ENCODE measurements around the gene WNK2. TPM values are rescaled to one million over a fixed set of nuclear protein-coding genes. Genes with fewer than 3 reads are reported as not detected.

WNK2 gene
- total RNA-seq, 8 experiments from 2014 or later, result 0.77 to 34.3 (median 19.2) TPM

DNA sequence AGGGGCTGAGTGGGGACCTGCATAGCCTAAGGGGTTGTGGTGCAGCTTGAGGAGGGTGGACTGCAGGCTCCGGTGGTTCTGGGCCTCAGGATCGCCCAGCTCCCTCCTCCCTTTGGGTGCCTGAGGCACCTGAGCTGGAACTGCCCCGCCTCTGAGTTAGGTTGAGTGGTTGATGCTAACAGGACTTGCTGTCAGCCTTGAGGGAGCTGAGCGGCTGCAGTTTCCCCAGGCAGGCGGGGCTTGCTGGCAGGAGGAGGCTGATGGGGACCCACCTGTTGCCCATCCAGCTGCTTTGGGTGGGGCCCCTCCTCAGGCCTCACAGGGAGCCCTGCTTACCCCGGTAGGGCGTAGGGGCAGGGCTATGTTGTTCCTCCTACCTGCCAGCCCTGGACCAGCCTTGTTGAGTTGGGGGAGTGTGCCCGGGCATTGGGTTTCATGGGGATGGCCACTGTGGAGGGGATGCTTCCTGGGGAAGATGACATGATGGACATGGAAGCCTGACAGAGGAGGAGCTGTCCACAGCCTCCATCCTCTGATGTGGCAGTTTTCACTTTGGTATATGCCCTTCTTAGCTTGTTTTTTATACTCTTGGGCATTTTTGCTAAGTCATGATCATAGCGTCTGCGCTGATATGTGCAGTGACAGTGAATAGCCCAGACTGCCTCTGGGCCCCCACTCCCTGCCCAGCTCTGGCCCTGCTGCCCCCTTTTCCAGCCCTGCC is 14.3 kb downstream of the WNK2 start:
- H3K27ac ChIP-seq, result no peak overlapping the region
- WGBS, 10 experiments, result 63 to 86% (median 80%) methylated on average over 1 to 4 of the region's 10 CpGs; no CpG with 5 or more reads in 7 of the 10 experiments
- in situ Hi-C loops (cut with MboI; ENCODE audit: low pct_unique_long_range_greater_than_20kb in 2 of 9, low sequenced_read_pairs in 9 of 9, unreplicated experiment in 9 of 9), result loop anchor here in 1 of 9 experiments (25.0 kb wide), 1 partner anchor 264 kb away; the partner anchor contains the start of genes FAM120A and FAM120AOS
- peak in 1 of 8 experiments; percentile 16 for ATAC-seq (replicated peaks in 6 of 8)
- H3K4me3 ChIP-seq, result no peak overlapping the region
- H3K4me1 ChIP-seq (replicated peaks in 1 of 2), result peaks cover 37 to 43% of the 10 kb centered on the region in 2 donors

- H3K27ac ChIP-seq, result no peak overlapping the region
- ATAC-seq (replicated peaks in 6 of 8), result no peak
- in situ Hi-C loops (cut with MboI; ENCODE audit: low pct_unique_long_range_greater_than_20kb in 2 of 9, low sequenced_read_pairs in 9 of 9, unreplicated experiment in 9 of 9), result loop anchor here in 1 of 9 experiments (25.0 kb wide), 1 partner anchor 263 kb away; the partner anchor contains the start of genes FAM120A and FAM120AOS
Measured at GRCh38 chr9:93198838-93199625, 15.1 kb downstream of the WNK2 start.

DNA sequence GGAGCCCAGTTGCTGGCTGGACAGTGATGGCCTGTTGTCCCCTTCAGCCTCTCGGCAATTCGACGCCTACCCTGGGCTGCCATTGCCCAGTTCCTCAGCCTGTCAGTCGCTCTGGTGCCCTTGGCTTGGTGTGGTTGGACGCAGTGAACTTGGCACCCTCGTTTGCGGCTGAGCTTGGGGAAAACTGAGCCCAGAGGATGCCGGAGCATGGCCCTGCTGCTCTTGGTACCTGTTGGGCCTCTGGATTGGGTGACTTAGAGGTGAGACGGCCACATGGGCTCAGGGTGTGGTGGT is 16.5 kb downstream of the WNK2 start:
- in situ Hi-C loops (cut with MboI; ENCODE audit: low pct_unique_long_range_greater_than_20kb in 2 of 9, low sequenced_read_pairs in 9 of 9, unreplicated experiment in 9 of 9), result no loop called here
- Histone ChIP-seq H3K4me3 (no peak overlapping the region), H3K27ac (no peak overlapping the region), H3K4me1 (replicated peaks in 1 of 2) (peaks cover 42 to 46% of the 10 kb centered on the region in 2 donors)
- WGBS, 10 experiments, result 0 to 100% (median 63%) methylated on average over 1 to 7 of the region's 9 CpGs; no CpG with 5 or more reads in 4 of the 10 experiments
- ATAC-seq (replicated peaks in 6 of 8), result no peak

More at GRCh38 chr9:93198838-93199625, 15.1 kb downstream of the WNK2 start:
- 65 to 100% (median 100%) methylated on average over 2 to 4 of the region's 16 CpGs; no CpG with 5 or more reads in 7 of the 10 experiments for WGBS, 10 experiments
- peaks cover 37 to 43% of the 10 kb centered on the region in 2 donors for H3K4me1 ChIP-seq (replicated peaks in 1 of 2)
- no peak overlapping the region for H3K4me3 ChIP-seq

- Histone ChIP-seq H3K4me1 (replicated peaks in 1 of 2) (peaks cover 48 to 52% of the 10 kb centered on the region in 2 donors), H3K27ac (peak overlapping the region; percentile 26 to 55), H3K4me3 (no peak overlapping the region)
- in situ Hi-C loops (cut with MboI; ENCODE audit: low pct_unique_long_range_greater_than_20kb in 2 of 9, low sequenced_read_pairs in 9 of 9, unreplicated experiment in 9 of 9), result no loop called here
- WGBS, 10 experiments, result 0 to 100% (median 73%) methylated on average over 1 to 3 of the region's 5 CpGs; no CpG with 5 or more reads in 4 of the 10 experiments
- ATAC-seq (replicated peaks in 6 of 8), result peak in 4 of 8 experiments; percentile 1 to 17 (median 3)
Measured at GRCh38 chr9:93200989-93201334, 17.0 kb downstream of the WNK2 start.

DNA sequence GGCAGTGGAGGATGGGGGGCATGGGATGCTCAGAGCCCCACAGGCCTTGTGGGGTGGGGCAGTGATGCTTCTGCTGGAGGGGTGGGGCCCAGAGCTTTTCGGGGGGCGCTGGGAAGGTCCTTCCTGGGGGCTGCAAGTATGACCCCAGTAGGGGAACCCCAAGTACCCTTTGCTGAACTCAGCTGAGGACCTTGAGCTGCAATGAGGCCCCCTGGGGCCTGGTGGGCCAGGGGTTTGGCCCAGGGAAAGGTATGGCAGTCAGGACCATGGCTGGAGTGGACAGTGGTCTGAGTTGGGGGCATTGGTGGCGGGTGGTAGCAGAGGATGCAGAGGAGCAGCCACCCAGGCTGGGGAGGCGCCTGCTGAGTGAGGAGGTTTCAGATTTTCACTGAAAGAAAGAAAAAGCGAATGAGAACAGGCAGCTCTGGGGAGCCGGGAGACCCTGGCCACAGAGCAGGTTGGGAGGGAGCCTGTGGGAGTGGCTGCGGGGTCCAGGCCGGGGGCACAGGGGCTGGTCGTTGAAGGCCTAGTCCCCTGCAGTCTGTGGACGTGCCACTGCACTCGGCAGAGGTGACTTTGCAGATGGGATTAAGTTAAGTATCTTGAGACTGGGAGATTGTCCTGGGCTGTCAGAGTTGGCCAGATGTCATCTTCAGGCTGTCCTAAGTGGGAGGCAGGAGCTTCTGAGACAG is 19.2 kb downstream of the WNK2 start:
- H3K4me1 ChIP-seq (replicated peaks in 1 of 2), result peaks cover 70 to 74% of the 10 kb centered on the region in 2 donors
- H3K4me3 ChIP-seq, result no peak overlapping the region
- no peak for ATAC-seq (replicated peaks in 6 of 8)
- in situ Hi-C loops (cut with MboI; ENCODE audit: low pct_unique_long_range_greater_than_20kb in 2 of 9, low sequenced_read_pairs in 9 of 9, unreplicated experiment in 9 of 9), result no loop called here
- peak overlapping the region in 1 of 2 donors; percentile 55 for H3K27ac ChIP-seq
- WGBS, 10 experiments, result 63% methylated on average over 2 of the region's 11 CpGs; no CpG with 5 or more reads in 9 of the 10 experiments

DNA sequence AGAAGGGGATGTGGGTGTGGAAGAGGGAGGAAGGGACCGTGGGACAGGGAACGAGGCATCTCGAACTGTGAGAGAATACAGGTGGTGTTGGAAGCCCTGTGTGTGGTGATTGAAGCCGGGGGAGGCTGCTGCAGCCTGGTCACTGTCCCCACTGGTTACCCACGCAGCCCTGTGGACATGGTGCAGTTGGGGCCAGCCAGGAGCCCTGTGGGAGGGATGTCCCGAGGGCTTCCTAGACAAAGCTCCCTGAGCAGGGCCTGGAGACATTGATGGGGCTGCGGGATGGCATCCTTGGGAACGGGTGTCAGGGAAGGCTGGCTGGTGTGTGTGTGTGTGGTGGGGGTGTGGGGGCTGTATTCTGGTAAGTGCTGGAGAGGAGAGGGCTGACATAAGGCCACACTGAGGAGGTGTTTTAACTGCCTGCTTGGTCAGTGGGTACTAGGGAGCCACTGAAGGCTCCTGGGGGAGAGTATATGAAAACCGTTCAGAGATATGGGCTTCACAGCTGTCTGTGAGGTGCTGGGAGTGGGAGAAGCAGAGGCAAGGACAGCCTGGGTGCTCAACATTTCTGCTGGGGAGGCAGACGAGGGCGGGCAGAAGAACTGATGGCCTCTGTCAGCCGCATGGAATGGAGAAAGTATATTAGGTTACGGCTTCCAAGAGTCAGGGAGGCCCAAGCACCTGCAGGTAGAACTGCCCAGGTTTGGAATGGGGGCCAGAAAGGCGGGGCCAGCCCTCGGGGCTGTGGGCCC is 20.0 kb downstream of the WNK2 start:
- H3K4me3 ChIP-seq, result no peak overlapping the region
- peaks cover 73 to 79% of the 10 kb centered on the region in 2 donors for H3K4me1 ChIP-seq (replicated peaks in 1 of 2)
- no peak for ATAC-seq (replicated peaks in 6 of 8)
- 20 to 100% (median 73%) methylated on average over 1 to 7 of the region's 15 CpGs; no CpG with 5 or more reads in 3 of the 10 experiments for WGBS, 10 experiments
- peak overlapping the region in 1 of 2 donors; percentile 55 for H3K27ac ChIP-seq
- in situ Hi-C loops (cut with MboI; ENCODE audit: low pct_unique_long_range_greater_than_20kb in 2 of 9, low sequenced_read_pairs in 9 of 9, unreplicated experiment in 9 of 9), result no loop called here

DNA sequence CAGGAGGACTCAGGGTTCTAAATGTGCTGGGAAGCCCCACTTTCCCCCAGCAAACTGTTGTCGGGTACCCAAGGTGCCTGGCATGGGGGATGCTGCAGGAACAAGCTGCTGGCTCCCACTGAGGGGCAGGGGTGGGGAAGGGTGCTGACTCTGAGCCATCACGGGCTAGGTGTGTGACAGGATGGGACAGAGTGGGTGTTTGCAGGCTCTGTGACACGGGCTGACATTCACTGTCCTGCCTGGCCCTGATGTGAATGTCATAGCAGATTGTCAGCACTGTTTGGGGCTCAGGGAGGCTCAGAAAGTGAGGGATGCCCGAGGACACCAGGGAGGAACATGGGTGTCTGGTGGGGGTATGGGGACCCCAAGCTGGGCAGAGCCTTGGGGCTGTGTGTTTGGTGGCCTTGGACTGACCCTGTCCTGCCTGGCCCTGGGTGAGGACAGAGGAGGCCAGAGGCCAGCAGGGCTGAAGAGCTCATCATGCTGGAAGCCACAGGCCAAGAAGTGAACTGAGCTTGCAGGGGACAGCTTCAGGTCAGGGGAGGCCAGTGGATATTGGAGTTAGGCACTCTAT is 20.6 kb downstream of the WNK2 start:
- Histone ChIP-seq H3K27ac (peak overlapping the region in 1 of 2 donors; percentile 15), H3K4me3 (no peak overlapping the region), H3K4me1 (replicated peaks in 1 of 2) (peaks cover 73 to 85% of the 10 kb centered on the region in 2 donors)
- no peak for ATAC-seq (replicated peaks in 6 of 8)
- 83% methylated on average over 1 of the region's 4 CpGs; no CpG with 5 or more reads in 9 of the 10 experiments for WGBS, 10 experiments
- in situ Hi-C loops (cut with MboI; ENCODE audit: low pct_unique_long_range_greater_than_20kb in 2 of 9, low sequenced_read_pairs in 9 of 9, unreplicated experiment in 9 of 9), result no loop called here

DNA sequence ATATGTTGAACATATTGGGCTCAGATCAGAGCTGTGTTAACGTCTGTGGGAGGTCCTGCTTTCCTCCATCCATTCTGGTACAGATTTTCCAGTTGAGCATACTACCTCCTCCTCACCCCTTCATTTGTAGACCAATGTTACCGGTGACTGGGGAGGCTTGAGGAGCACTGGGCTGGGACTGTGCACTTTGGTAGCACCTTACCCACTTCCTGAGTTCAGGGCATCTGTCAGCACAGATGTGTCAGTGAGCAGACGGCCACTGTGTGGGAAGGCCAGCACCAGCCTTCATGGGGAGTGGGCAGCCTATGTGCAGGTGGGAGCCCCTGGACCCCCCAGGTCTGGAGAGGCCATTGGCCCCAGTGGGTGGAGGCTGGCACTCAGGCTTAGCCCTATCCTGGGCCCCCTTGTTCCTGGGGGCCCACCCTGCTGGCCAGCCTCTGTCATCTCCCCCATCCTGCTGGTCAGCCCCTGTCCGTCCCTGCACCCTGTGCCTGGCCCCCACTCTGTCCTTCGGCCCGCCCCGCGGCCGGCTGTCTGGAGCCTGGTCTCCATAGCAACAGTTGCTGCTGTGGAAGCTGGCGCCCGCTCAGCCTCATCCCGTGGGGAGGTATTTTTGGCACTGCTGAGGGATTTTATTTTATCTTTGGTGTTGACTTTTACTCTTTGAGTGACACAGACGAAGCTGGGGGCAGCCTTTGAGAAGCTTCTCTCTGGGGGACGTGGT is 21.3 kb downstream of the WNK2 start:
- Histone ChIP-seq H3K4me1 (replicated peaks in 1 of 2) (peaks cover 73 to 88% of the 10 kb centered on the region in 2 donors), H3K27ac (peak overlapping the region in 1 of 2 donors; percentile 73), H3K4me3 (peak overlapping the region in 1 of 5 donors; percentile 2)
- in situ Hi-C loops (cut with MboI; ENCODE audit: low pct_unique_long_range_greater_than_20kb in 2 of 9, low sequenced_read_pairs in 9 of 9, unreplicated experiment in 9 of 9), result no loop called here
- 0 to 60% (median 0%) methylated on average over 1 to 2 of the region's 14 CpGs; no CpG with 5 or more reads in 7 of the 10 experiments for WGBS, 10 experiments
- ATAC-seq (replicated peaks in 6 of 8), result peak; percentile 19 to 67 (median 48)

DNA sequence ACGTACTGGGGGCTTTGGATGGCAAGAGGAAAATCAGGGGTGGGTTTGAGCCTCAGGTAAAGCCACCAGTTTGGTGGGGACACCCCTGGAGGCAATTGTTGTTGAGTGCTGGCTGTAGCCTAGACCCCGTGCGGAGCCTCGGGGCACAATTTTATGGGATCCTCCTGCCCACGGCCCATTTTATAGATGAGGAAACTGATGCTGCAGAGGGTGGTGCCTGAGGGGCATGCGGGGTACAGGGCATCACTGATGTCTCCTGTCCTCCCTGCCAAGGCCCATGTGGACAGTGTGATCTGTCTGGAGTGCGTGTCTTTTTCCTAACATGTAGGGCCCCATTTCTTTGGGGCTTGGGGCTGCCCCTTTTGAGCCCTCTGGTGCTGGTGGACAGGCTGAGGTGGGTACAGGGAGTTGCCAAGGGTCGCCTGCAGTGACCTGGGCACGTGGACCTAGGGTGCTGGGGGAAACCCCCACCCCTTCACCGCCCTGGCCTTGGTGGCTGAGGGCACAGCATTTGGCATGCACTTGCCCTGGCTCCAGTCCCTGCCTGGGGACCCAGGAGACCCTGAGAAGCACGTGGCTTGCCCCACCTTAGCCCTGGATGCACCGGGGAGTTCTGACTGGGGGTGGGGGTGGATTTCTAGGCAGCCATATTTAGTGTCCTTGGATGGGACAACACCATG is 22.1 kb downstream of the WNK2 start:
- in situ Hi-C loops (cut with MboI; ENCODE audit: low pct_unique_long_range_greater_than_20kb in 2 of 9, low sequenced_read_pairs in 9 of 9, unreplicated experiment in 9 of 9), result no loop called here
- Histone ChIP-seq H3K4me1 (replicated peaks in 1 of 2) (peaks cover 69 to 89% of the 10 kb centered on the region in 2 donors), H3K27ac (peak overlapping the region in 1 of 2 donors; percentile 73)

DNA sequence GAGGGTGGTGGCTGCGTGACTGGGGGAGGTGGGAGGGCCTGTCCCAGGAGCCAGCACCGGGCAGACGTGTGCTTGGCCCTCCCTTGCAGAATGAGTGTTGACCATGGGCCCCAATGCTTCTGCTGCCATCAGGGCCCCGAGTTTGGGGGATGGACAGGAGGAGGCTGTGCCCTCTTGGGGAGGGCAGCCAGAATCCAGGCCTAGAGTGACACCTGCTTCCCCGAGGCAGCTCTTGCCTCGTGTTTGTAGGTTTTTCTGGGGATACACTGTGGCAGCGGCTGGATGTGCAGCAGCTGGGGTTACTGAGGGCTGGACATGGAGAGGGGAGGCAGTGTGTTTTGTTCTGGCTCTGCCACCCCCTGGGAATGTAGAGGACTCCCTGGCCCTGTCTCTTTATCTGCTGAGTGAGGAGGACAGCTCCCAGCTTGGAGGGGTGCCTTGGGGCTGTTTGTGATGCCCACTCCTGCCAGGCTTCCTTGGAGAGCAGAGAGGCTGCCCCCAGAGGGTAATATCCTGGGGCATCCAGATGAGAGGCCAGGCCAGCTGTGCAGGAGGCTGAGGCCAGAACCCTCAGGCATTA is 22.7 kb downstream of the WNK2 start:
- in situ Hi-C loops (cut with MboI; ENCODE audit: low pct_unique_long_range_greater_than_20kb in 2 of 9, low sequenced_read_pairs in 9 of 9, unreplicated experiment in 9 of 9), result no loop called here
- H3K4me1 ChIP-seq (replicated peaks in 1 of 2), result peaks cover 63 to 82% of the 10 kb centered on the region in 2 donors
- ATAC-seq (replicated peaks in 6 of 8), result no peak
- WGBS, 10 experiments, result 20% methylated on average over 1 of the region's 7 CpGs; no CpG with 5 or more reads in 9 of the 10 experiments
- peak overlapping the region in 1 of 2 donors; percentile 31 for H3K27ac ChIP-seq
- no peak overlapping the region for H3K4me3 ChIP-seq

More for the DNA sequence above, 22.1 kb downstream of the WNK2 start:
- WGBS, 10 experiments, result 0 to 88% (median 54%) methylated on average over 1 to 6 of the region's 12 CpGs; no CpG with 5 or more reads in 7 of the 10 experiments
- H3K4me3 ChIP-seq, result no peak overlapping the region
- no peak for ATAC-seq (replicated peaks in 6 of 8)
